ENCODE data around the gene ZNF263. TPM values are rescaled to one million over a fixed set of nuclear protein-coding genes. Genes with fewer than 3 reads are reported as not detected.

Gene ZNF263
- total and polyA plus RNA-seq, 2 of the 13 experiments (the other 11 are each of a cell fraction or from before 2014, with no cell fraction given): 10.2 to 41.2 TPM

GRCh38 chr16:3264137-3265036, 18.9 kb upstream of the ZNF263 start (continued):
- TF ChIP-seq TFDP2 (CRISPR knock-in tag; IDR thresholded peaks at IDR 0.05): peak; percentile 86
- no peak for TF ChIP-seq CBX5 (CRISPR knock-in tag; IDR thresholded peaks at IDR 0.05; ENCODE audit: borderline replicate concordance)
- no peak for TF ChIP-seq ZNF326 (CRISPR knock-in tag; IDR thresholded peaks at IDR 0.05; ENCODE audit: borderline replicate concordance)
- TF ChIP-seq GABPA (IDR thresholded peaks at IDR 0.05; ENCODE audit: low read depth, low read length): no peak
- TF ChIP-seq GABPA (CRISPR knock-in tag; IDR thresholded peaks at IDR 0.05; ENCODE audit: low read depth): peak; percentile 85
- TF ChIP-seq MEIS2 (CRISPR knock-in tag; IDR thresholded peaks at IDR 0.05): no peak
- TF ChIP-seq PAXIP1 (CRISPR knock-in tag; conservative IDR thresholded peaks at IDR 0.05): peak; percentile 31; the same call in 1 of the 2 replicates
- no peak for TF ChIP-seq NR3C1 (CRISPR knock-in tag; IDR thresholded peaks at IDR 0.05)
- no peak for TF ChIP-seq CC2D1A (CRISPR knock-in tag; IDR thresholded peaks at IDR 0.05)
- TF ChIP-seq ZNF17 (CRISPR knock-in tag; IDR thresholded peaks at IDR 0.05): no peak
- 0 out of 2 replicates have a peak, but pooled peaks have one; percentile 28 for TF ChIP-seq GLI4 (CRISPR knock-in tag; IDR thresholded peaks at IDR 0.05; ENCODE audit: borderline replicate concordance)
- TF ChIP-seq ZC3H13 (CRISPR knock-in tag; IDR thresholded peaks at IDR 0.05): peak; percentile 17; the same call in 1 of the 2 replicates
- no peak for TF ChIP-seq MBD4 (IDR thresholded peaks at IDR 0.05; ENCODE audit: borderline replicate concordance, low read length)
- TF ChIP-seq HDAC1 (CRISPR knock-in tag; IDR thresholded peaks at IDR 0.05): no peak; the same call in none of the 2 replicates
- no peak for TF ChIP-seq ZNF160 (CRISPR knock-in tag; IDR thresholded peaks at IDR 0.05)
- no peak for TF ChIP-seq PAWR (CRISPR knock-in tag; IDR thresholded peaks at IDR 0.05; ENCODE audit: borderline replicate concordance)
- TF ChIP-seq ZNF33A (CRISPR knock-in tag; IDR thresholded peaks at IDR 0.05; ENCODE audit: borderline replicate concordance): peak; percentile 33; the same call in 1 of the 2 replicates
- no peak for TF ChIP-seq ELF4 (CRISPR knock-in tag; IDR thresholded peaks at IDR 0.05; ENCODE audit: borderline replicate concordance)
- TF ChIP-seq MAFK (conservative IDR thresholded peaks at IDR 0.05 in 1 of 2, IDR thresholded peaks at IDR 0.05 in 1 of 2; ENCODE audit: low read length in 2 of 2): no peak
- no peak for TF ChIP-seq CEBPZ (IDR thresholded peaks at IDR 0.05; ENCODE audit: low read length)
- TF ChIP-seq ZNF441 (CRISPR knock-in tag; IDR thresholded peaks at IDR 0.05; ENCODE audit: borderline replicate concordance): no peak; the same call in 1 of the 2 replicates

Data from HepG2 (cell line).